Gastrocnemius medialis (tissue), 4 donors: ENCODE measurements around the gene MAP1LC3A. TPM values are rescaled to one million over a fixed set of nuclear protein-coding genes. Genes with fewer than 3 reads are reported as not detected.

Source experiments
- ATAC-seq, 2 donors: fragments of 150-250 bp; one replicate each; pipeline ENCODE4 v1.9.1; 2016
- DNase-seq, 2 donors: peaks; one replicate each; pipeline ENCODE4 v3.0.0-alpha.2; 2019
- H3K27ac ChIP-seq, 4 donors: fragments of 200-600 bp; sonication (generic); 1 replicate in 1 of 4; 2 replicates in 3 of 4; pipeline ENCODE4 v1.5.1; 2016 to 2018; ENCODE audit warnings: mild to moderate bottlenecking in 2 of 4, moderate library complexity in 1 of 4
- H3K27me3 ChIP-seq, 3 donors: fragments of 200-600 bp; sonication (generic) in 2 of 3; 1 replicate in 1 of 3; 2 replicates in 2 of 3; pipeline versions ENCODE4 v1.5.1 to v1.6.0; 2016 to 2019; ENCODE audit warnings: mild to moderate bottlenecking in 1 of 3, moderate library complexity in 1 of 3
- H3K36me3 ChIP-seq, 2 donors: fragments of 200-600 bp; sonication (generic) in 1 of 2; one replicate each; pipeline ENCODE4 v1.5.1; 2017 to 2018
- H3K4me1 ChIP-seq, 2 donors: fragments of 200-600 bp; sonication (generic) in 1 of 2; one replicate each; pipeline ENCODE4 v1.5.1; 2016 to 2017; ENCODE audit warnings: mild to moderate bottlenecking in 2 of 2
- H3K4me3 ChIP-seq, 4 donors: fragments of 200-600 bp; sonication (generic) in 3 of 4; 1 replicate in 1 of 4; 2 replicates in 3 of 4; pipeline ENCODE4 v1.5.1; 2016 to 2019; ENCODE audit warnings: mild to moderate bottlenecking in 2 of 4
- H3K9me3 ChIP-seq, 3 donors: fragments of 200-600 bp; sonication (generic) in 2 of 3; 1 replicate in 1 of 3; 2 replicates in 2 of 3; pipeline ENCODE4 v1.5.1; 2016 to 2019
- CTCF ChIP-seq, 5 experiments: fragments of 450-650 bp in 3 of 5; fragments of 200-600 bp in 2 of 5; sonication (generic) in 2 of 5; IDR thresholded peaks in 4 of 5; conservative IDR thresholded peaks in 1 of 5; 1 replicate in 4 of 5; 2 replicates in 1 of 5; pipeline ENCODE4 v1.5.1; 2016 to 2019; ENCODE audit warnings: antibody characterized with exemption in 5 of 5, mild to moderate bottlenecking in 3 of 5, moderate library complexity in 3 of 5
- POLR2A ChIP-seq, 2 donors: fragments of 450-650 bp; IDR thresholded peaks; one replicate each; pipeline ENCODE4 v1.6.1; 2017; ENCODE audit warnings: antibody characterized with exemption in 2 of 2, mild to moderate bottlenecking in 2 of 2, moderate library complexity in 2 of 2
- in situ Hi-C, 4 donors: fragments of 200-750 bp; cut with MboI; loops; one replicate each; pipeline versions ENCODE4 v1.15.0 to v1.8.0; 2017; ENCODE audit warnings: low sequenced_read_pairs in 4 of 4
- intact Hi-C: fragments of 100-400 bp; cut with DNase I; formaldehyde crosslinking; loops from one replicate; pipeline ENCODE4 v1.15.1; 2023; ENCODE audit warnings: low total_unique reads
- total RNA-seq, 4 donors: library from RNA; depleted of rRNA; stranded (reverse); fragments of >200 nt; gene quantifications; one replicate each; pipeline versions ENCODE4 v1.1.0 to v1.2.3, GENCODE V29; 2016

MAP1LC3A gene
- 10 to 100 TPM; 41.5 to 62.7 (median 56.4) TPM for total RNA-seq

- peak; percentile 94 for DNase-seq
- Histone ChIP-seq H3K27me3 (no peaks in the 10 kb centered on the region), H3K27ac (peak within 1 kb of the TSS; percentile 81 to 90 (median 86)), H3K9me3 (no peaks in the 10 kb centered on the region), H3K36me3 (no peaks in the 10 kb centered on the region), H3K4me3 (peak within 1 kb of the TSS; percentile 65 to 97 (median 85)), H3K4me1 (peaks cover 3 to 5% of the 10 kb centered on the region in 2 donors)
- ATAC-seq, result peak; percentile 92 to 93
- in situ Hi-C loops (no loop called here), intact Hi-C loops (loop anchor here (1.0 kb wide), 1 partner anchor 146 kb away; the partner anchor contains the start of gene TP53INP2)
- TF ChIP-seq CTCF (IDR thresholded peaks at IDR 0.05 in 4 of 5, conservative IDR thresholded peaks at IDR 0.05 in 1 of 5) (no peak), POLR2A (IDR thresholded peaks at IDR 0.05) (peak; percentile 74 to 84)
Measured at GRCh38 chr20:34558320-34559218, at the start of gene MAP1LC3A. Gene MAP1LC3A (plus strand): TSS chr20:34558718. CDS start chr20:34558869, 151 bp downstream.

- in situ Hi-C loops (loop anchor here in 3 of 4 donors (10.0 kb wide), 2 partner anchors 196 to 206 kb away; partner anchors contain the start of gene AHCY (in 1 of the 3)), intact Hi-C loops (no loop called here)
- Histone ChIP-seq H3K36me3 (peaks cover 2 to 44% of the 10 kb centered on the region in 2 donors), H3K4me1 (peaks cover 0 to 11% of the 10 kb centered on the region in 2 donors), H3K27ac (no peak overlapping the region), H3K4me3 (no peak overlapping the region), H3K9me3 (no peaks in the 10 kb centered on the region), H3K27me3 (no peaks in the 10 kb centered on the region)
- no peak for DNase-seq
- ATAC-seq, result no peak
- TF ChIP-seq POLR2A (IDR thresholded peaks at IDR 0.05) (no peak), CTCF (IDR thresholded peaks at IDR 0.05 in 4 of 5, conservative IDR thresholded peaks at IDR 0.05 in 1 of 5) (no peak)
Measured at GRCh38 chr20:34510575-34510974, 47.9 kb upstream of the MAP1LC3A start.

DNA sequence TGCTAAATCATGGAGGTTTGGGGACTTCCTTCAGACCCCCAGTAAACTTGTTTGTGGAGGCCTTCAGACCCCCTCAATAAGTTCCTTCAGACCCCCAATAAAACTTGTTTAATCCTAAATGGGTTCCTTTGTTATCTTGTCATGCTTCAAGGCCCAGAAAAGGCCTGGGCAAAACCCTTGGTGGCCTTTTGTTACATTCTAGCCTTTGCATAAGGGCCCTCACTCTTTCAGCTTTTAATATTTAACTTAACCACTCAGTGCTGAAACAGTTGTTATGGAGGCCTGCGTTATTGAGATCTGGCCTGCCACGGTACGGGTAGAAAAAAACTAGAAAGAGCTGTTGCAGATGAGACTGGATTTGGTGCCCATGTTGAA, 46.6 kb upstream of the MAP1LC3A start:
- Histone ChIP-seq H3K27me3 (no peaks in the 10 kb centered on the region), H3K36me3 (peaks cover 2 to 36% of the 10 kb centered on the region in 2 donors), H3K27ac (no peak overlapping the region), H3K4me1 (peaks cover 5 to 11% of the 10 kb centered on the region in 2 donors), H3K9me3 (no peaks in the 10 kb centered on the region), H3K4me3 (no peak overlapping the region)
- TF ChIP-seq CTCF (IDR thresholded peaks at IDR 0.05 in 4 of 5, conservative IDR thresholded peaks at IDR 0.05 in 1 of 5), result no peak
- intact Hi-C loops (no loop called here), in situ Hi-C loops (loop anchor here in 3 of 4 donors (10.0 kb wide), 2 partner anchors 197 to 207 kb away; partner anchors contain the start of gene AHCY (in 1 of the 3))
- no peak for DNase-seq
- no peak for ATAC-seq

DNA sequence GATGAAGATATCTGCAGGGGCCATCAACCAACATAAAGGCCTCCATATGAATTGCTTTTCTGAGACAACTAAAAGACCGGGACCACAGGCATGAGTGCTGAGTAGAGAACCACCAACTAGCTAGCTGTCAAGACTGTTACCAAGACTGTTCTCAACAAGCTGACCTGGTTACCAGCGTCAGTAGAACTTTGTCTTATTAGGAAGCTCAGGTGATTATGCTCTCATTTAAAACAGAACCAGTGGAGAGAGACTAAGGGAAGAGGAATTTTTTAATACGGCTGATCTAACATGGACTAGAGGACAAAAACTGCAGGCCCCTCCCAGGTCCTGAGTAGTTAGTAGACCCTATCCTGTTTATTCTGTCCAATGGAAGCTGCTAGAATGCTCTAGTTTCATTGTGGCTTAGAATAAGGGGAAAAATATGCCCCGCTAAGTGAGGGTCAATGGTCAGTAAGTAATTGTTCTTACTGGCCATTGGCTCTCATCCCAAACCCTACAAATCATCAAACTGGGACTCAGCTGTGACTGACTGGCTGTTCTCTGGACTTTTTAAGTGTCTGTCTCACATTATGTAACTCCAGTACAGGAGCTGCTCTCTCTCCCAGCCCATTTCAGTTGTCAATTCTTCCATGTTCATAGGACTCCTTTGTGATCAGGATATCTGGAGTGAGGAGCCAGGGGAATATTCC, 46.1 kb upstream of the MAP1LC3A start:
- ATAC-seq, result no peak
- Histone ChIP-seq H3K4me1 (peaks cover 9 to 15% of the 10 kb centered on the region in 2 donors), H3K27ac (peak overlapping the region in 1 of 4 donors; percentile 22), H3K9me3 (no peaks in the 10 kb centered on the region), H3K4me3 (no peak overlapping the region), H3K36me3 (peaks cover 2 to 34% of the 10 kb centered on the region in 2 donors), H3K27me3 (no peaks in the 10 kb centered on the region)
- DNase-seq, result no peak
- TF ChIP-seq POLR2A (IDR thresholded peaks at IDR 0.05) (no peak), CTCF (IDR thresholded peaks at IDR 0.05 in 4 of 5, conservative IDR thresholded peaks at IDR 0.05 in 1 of 5) (no peak)
- intact Hi-C loops (no loop called here), in situ Hi-C loops (loop anchor here in 3 of 4 donors (10.0 kb wide), 2 partner anchors 198 to 208 kb away; partner anchors contain the start of gene AHCY (in 1 of the 3))
